ENCODE results near the gene C9orf78. TPM values are rescaled to one million over a fixed set of nuclear protein-coding genes. Genes with fewer than 3 reads are reported as not detected.

Gene C9orf78
- 51.7 and 94.2 TPM in 2 replicates for total RNA-seq

DNA sequence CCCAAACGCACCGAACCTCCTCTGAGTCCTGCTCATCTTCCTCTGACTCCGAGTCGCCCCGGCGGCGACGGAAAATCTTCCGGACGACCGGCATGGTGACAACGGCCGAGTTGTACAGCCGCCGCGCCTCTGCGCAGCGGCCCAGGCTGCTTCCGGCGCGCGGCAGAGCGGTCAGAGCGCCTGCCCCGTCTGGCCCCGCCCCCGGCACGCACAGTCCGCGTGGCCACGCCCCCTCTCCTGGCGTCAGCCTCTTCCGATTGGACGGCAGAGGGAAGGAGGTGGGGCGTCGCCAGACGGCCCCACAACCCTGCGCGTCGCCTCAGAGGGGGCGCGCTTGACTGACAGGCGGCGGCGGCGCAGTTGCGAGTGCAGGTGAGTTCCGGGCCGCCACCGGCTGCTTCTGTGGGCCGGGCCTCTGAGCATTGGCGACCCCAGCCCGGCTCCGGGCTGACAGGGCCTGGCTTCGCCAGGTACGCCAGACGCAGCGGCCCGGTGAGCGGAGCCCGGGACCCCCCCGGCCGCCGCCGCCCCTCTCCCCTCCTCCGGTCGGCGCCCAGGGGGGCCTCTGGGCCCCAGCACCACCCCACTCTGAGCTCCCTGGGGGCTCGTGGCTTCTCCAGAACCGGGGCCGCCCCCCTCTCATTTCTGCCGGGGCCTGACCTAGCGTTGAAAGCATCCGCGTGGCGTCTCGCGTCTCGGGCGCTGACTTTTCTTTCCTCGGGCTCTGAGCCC lies at the start of gene C9orf78, which contains the start of gene USP20:
C9orf78 (minus strand) TSS at position 148 of the 732 bp plus-strand sequence; CDS start at position 94, 54 bp downstream.
USP20 (plus strand) TSS at position 331 of the 732 bp plus-strand sequence. CDS start 17,098 bp downstream, outside the sequence.

DNA sequence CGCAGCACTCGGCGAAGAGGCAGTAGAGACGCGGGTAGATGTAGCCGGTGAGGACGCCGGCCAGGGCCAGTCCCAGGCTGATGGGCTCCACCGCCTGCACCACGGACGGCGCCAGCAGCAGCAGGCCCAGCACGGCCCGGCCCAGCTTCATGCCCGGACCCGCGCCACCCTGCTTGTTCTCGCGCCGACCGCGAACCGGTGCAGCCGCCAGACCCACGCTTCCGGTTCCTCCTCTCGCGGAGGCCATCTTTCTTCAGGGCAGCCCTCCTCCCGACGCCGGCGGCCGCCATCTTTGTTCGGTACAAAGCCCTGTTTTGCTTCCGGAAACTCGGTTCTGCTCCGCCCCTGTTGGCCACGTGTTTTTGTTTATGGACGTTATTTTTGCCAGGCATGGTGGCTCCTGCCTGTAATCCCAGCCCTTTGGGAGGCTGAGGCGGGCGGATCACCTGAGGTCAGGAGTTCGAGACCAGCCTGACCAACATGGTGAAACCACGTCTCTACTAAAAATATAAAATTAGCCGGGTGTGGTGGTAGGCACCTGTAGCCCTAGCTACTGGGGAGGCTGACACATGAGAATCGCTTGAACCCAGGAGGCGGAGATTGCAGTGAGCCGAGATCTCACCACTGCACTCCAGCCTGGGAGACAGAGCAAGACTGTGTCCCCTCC lies 11.0 kb downstream of the C9orf78 start, which contains the start of gene TOR1A:
TOR1A (minus strand) TSS at position 202 of the 667 bp plus-strand sequence; CDS start at position 151, 51 bp downstream.

DNA sequence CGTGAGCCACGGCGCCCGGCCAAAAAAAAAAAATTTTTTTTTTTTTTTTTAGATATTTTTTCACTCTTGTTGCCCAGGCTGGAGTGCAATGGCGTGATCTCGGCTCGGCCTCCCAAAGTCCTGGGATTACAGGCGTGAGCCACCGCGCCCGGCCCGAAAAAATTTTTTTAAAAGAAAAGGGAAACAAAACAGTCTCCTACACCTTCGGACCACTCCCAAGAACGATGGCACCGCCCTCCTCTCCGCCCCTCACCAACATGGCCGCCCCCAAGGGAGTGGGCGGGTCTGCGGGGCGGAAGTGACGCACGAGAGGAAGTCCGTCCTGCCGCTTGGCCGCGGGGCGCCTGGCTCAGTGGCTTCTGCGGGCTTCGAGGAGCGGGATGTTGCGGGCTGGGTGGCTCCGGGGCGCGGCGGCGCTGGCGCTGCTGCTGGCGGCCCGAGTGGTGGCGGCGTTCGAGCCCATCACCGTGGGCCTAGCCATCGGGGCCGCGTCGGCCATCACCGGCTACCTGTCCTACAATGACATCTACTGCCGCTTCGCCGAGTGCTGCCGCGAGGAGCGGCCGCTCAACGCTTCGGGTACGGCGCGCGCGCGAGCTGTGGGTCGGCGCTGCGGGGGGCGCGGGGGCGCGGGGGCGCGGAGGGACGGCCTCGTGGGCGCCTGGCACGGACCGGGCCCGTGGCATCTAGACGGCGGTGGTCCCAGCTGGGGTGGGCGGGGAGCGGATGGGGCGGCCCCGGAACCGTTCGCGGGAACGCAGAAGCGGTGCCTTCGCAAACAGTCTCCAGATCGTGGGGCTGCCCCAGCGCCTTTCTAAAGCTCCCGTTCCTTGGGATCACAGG lies 32.0 kb downstream of the C9orf78 start, which contains the start of gene TOR1B:
TOR1B (plus strand) TSS at position 352 of the 843 bp plus-strand sequence; CDS start at position 381, 29 bp downstream.

Other genes with a start within 250 kb of the C9orf78 start
- gene C9orf50, start 214.2 kb downstream of the C9orf78 start, total RNA-seq = 0.13 and 0.19 TPM in 2 replicates
- 41.0 and 62.9 TPM in 2 replicates for gene NTMT1, start 209.1 kb downstream of the C9orf78 start, total RNA-seq
- 13.0 and 18.0 TPM in 2 replicates for gene ASB6, start 193.1 kb downstream of the C9orf78 start, total RNA-seq
- 29.0 and 32.8 TPM in 2 replicates for gene PRRX2, start 169.6 kb downstream of the C9orf78 start, total RNA-seq
- gene PTGES, start 82.2 kb downstream of the C9orf78 start, total RNA-seq = 1.9 and 4.4 TPM in 2 replicates
- gene TOR1B, start 32.1 kb downstream of the C9orf78 start, total RNA-seq = 21.8 and 28.7 TPM in 2 replicates
- 24.9 and 27.1 TPM in 2 replicates for gene TOR1A, start 11.1 kb downstream of the C9orf78 start, total RNA-seq
- gene USP20, start 183 bp upstream of the C9orf78 start, total RNA-seq = 8.7 and 9.0 TPM in 2 replicates
- 70.9 and 84.2 TPM in 2 replicates for gene FNBP1, start 207.9 kb upstream of the C9orf78 start, total RNA-seq
- 53.0 and 84.8 TPM in 2 replicates for gene GPR107, start 218.6 kb upstream of the C9orf78 start, total RNA-seq